A549 (cell line): ENCODE data around the gene TCN1.

Experiments
- CEBPB ChIP-seq, 2 experiments: fragments of >200 bp in 1 of 2; sonication (Bioruptor Twin) in 1 of 2; formaldehyde crosslinking in 1 of 2; IDR thresholded peaks; 2 replicates each; pipeline ENCODE4 v1.6.1; 2012 to 2016
- CTCF ChIP-seq: fragments of >200 bp; sonication (Bioruptor Twin); formaldehyde crosslinking; IDR thresholded peaks from 3 replicates; pipeline ENCODE4 v1.5.1; 2016
- POLR2A ChIP-seq: IDR thresholded peaks from 2 replicates; pipeline ENCODE4 v1.6.1; 2012; ENCODE audit warnings: mild to moderate bottlenecking, low read length
- RCOR1 ChIP-seq: fragments of 150-350 bp; IDR thresholded peaks from 2 replicates; pipeline ENCODE4 v1.6.1; 2014; ENCODE audit warnings: antibody characterized with exemption, low read length, low read depth
- ZSCAN20 ChIP-seq: fragments of 250-450 bp; sonication (Bioruptor Pico); IDR thresholded peaks from 2 replicates; pipeline ENCODE4 v1.8.0; 2022; ENCODE audit warnings: mild to moderate bottlenecking, moderate library complexity

GRCh38 chr11:59901306-59901705, 35.0 kb upstream of the TCN1 start:
- TF ChIP-seq RCOR1, result no peak
- no peak for TF ChIP-seq CTCF
- TF ChIP-seq CEBPB (IDR thresholded peaks at IDR 0.05), result no peak
- TF ChIP-seq POLR2A, result no peak
- no peak for TF ChIP-seq ZSCAN20
